ENCODE results near the gene HS3ST3A1. TPM values are rescaled to one million over a fixed set of nuclear protein-coding genes. Genes with fewer than 3 reads are reported as not detected.

Gene HS3ST3A1
- total RNA-seq, 6 experiments from 2014 or later = 4.0 to 10.1 (median 5.1) TPM

GRCh38 chr17:13521784-13522183 lies 79.9 kb downstream of the HS3ST3A1 start:
- intact Hi-C loops (cut with DNase I) = no loop called here
- H3K36me3 ChIP-seq = no peaks in the 10 kb centered on the region
- no peak overlapping the region for H3K4me3 ChIP-seq
- no peak overlapping the region for H3K27ac ChIP-seq
- no peaks in the 10 kb centered on the region for H3K27me3 ChIP-seq
- ATAC-seq = no peak
- no peak for DNase-seq
- TF ChIP-seq CTCF (IDR thresholded peaks at IDR 0.05) = no peak
- no peak for TF ChIP-seq POLR2A (IDR thresholded peaks at IDR 0.05)
- WGBS (ENCODE audit: insufficient coverage, low coverage, low lambda C conversion rate, missing lambda C conversion rate) = 59% methylated on average over 4 of the region's 4 CpGs
- no peaks in the 10 kb centered on the region for H3K4me1 ChIP-seq
- no peaks in the 10 kb centered on the region for H3K9me3 ChIP-seq

- DNase-seq = no peak
- intact Hi-C loops (cut with DNase I) = no loop called here
- Histone ChIP-seq H3K27ac (no peak overlapping the region), H3K9me3 (no peaks in the 10 kb centered on the region), H3K4me3 (no peak overlapping the region), H3K4me1 (no peaks in the 10 kb centered on the region), H3K36me3 (no peaks in the 10 kb centered on the region), H3K27me3 (no peaks in the 10 kb centered on the region)
- 66% methylated on average over 5 of the region's 6 CpGs for WGBS (ENCODE audit: insufficient coverage, low coverage, low lambda C conversion rate, missing lambda C conversion rate)
- TF ChIP-seq POLR2A (IDR thresholded peaks at IDR 0.05) = no peak
- TF ChIP-seq CTCF (IDR thresholded peaks at IDR 0.05) = no peak
- no peak for ATAC-seq
Measured at GRCh38 chr17:13520899-13521572, 80.7 kb downstream of the HS3ST3A1 start.

DNA sequence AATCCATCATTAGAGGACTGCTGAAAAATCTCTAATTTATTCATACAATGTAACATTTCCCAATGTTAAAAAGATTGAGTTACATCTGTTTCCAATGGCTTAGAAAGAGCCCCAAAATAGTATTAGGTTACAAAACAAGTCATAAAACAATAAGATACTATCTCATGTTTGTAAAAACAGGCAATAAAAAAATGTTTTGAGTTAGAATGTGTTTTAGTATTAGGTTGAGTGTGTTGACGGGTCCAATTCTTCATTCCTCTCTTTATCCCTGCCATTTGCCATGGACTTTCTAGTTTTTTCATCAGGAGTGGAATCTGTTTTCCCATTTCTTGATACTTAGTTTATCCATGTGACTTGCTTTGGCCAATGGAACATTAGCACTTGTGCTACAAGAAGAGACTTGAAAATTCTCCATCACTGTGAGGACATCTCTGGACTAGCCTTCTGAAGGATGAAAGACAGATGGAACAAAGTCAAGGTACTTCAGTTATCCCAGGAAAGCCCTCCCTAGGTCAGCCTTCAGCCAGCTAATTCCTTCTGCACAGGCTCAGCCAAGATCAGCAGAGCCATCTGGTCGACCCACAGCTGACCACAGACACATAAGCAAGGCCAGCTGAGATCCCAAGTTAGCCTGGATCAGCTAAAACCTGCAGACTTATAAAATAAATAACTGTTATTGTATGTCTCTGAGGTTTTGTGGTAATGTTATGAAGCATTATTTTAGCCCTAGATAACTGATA lies 83.3 kb downstream of the HS3ST3A1 start:
- no peak for TF ChIP-seq POLR2A (IDR thresholded peaks at IDR 0.05)
- TF ChIP-seq CTCF (IDR thresholded peaks at IDR 0.05) = no peak
- Histone ChIP-seq H3K27ac (no peak overlapping the region), H3K27me3 (no peaks in the 10 kb centered on the region), H3K9me3 (no peaks in the 10 kb centered on the region), H3K36me3 (no peaks in the 10 kb centered on the region), H3K4me3 (no peak overlapping the region), H3K4me1 (no peaks in the 10 kb centered on the region)
- WGBS (ENCODE audit: insufficient coverage, low coverage, low lambda C conversion rate, missing lambda C conversion rate) = 71% methylated on average over 2 of the region's 2 CpGs
- ATAC-seq = no peak
- DNase-seq = no peak
- intact Hi-C loops (cut with DNase I) = no loop called here

- WGBS (ENCODE audit: insufficient coverage, low coverage, low lambda C conversion rate, missing lambda C conversion rate) = 76% methylated on average over 8 of the region's 8 CpGs
- DNase-seq = no peak
- Histone ChIP-seq H3K4me3 (no peak overlapping the region), H3K36me3 (no peaks in the 10 kb centered on the region), H3K4me1 (no peaks in the 10 kb centered on the region), H3K27ac (no peak overlapping the region), H3K27me3 (no peaks in the 10 kb centered on the region), H3K9me3 (no peaks in the 10 kb centered on the region)
- TF ChIP-seq CTCF (IDR thresholded peaks at IDR 0.05) (no peak), POLR2A (IDR thresholded peaks at IDR 0.05) (no peak)
- no peak for ATAC-seq
- intact Hi-C loops (cut with DNase I) = no loop called here
Measured at GRCh38 chr17:13513039-13513405, 88.7 kb downstream of the HS3ST3A1 start.
